B cell (primary cell): ENCODE measurements around the gene RFC2. TPM values are rescaled to one million over a fixed set of nuclear protein-coding genes. Genes with fewer than 3 reads are reported as not detected.

Experiments used
- ATAC-seq: fragments of 200-7000 bp; cut with Tn5 transposase; one replicate; pipeline ENCODE4 v1.10.0; 2021; ENCODE audit warnings: low read depth, mild to moderate bottlenecking, moderate number of reproducible peaks, moderate library complexity
- CTCF ChIA-PET: fragments of 350-600 bp; sonication (Branson Sonifier 250); formaldehyde crosslinking; loops from one replicate; lab custom pipeline; 2021; ENCODE audit warnings: antibody characterized with exemption, inconsistent platforms; lab: Charles Lee
- POLR2A ChIA-PET: fragments of 350-600 bp; sonication (Branson Sonifier 250); formaldehyde crosslinking; loops from one replicate; lab custom pipeline; 2021; ENCODE audit warnings: antibody characterized with exemption; lab: Charles Lee
- DNase-seq: peaks from one replicate; pipeline ENCODE4 v3.0.0; 2013
- H2AFZ ChIP-seq: 2 replicates; pipeline ENCODE4 v1.6.1; 2012; ENCODE audit warnings: mild to moderate bottlenecking, low read depth, low read length; ENCODE audit not compliant: insufficient read depth, poor library complexity, severe bottlenecking
- H3K27ac ChIP-seq, 2 donors: 1 replicate in 1 of 2; 2 replicates in 1 of 2; pipeline ENCODE4 v1.5.1; 2012 to 2013; ENCODE audit warnings: low read length in 2 of 2, mild to moderate bottlenecking in 2 of 2, moderate library complexity in 1 of 2
- H3K27me3 ChIP-seq, 4 experiments: fragments of 200-600 bp in 1 of 4; sonication (generic) in 1 of 4; replicated peaks in 1 of 4; 1 replicate in 2 of 4; 2 replicates in 2 of 4; pipeline versions ENCODE4 v1.6.1 to v1.7.0; 2013 to 2016; ENCODE audit warnings: low read length in 3 of 4, mild to moderate bottlenecking in 2 of 4, mixed read lengths in 1 of 4, moderate library complexity in 1 of 4; ENCODE audit not compliant: insufficient read depth in 4 of 4, control insufficient read depth in 3 of 4; ENCODE audit errors: control extremely low read depth in 1 of 4
- H3K36me3 ChIP-seq, 2 experiments: replicated peaks in 1 of 2; 1 replicate in 1 of 2; 2 replicates in 1 of 2; pipeline versions ENCODE4 v1.6.1 to v1.7.1; 2013; ENCODE audit warnings: low read length in 1 of 2; ENCODE audit not compliant: insufficient read depth in 2 of 2, control insufficient read depth in 1 of 2; ENCODE audit errors: control extremely low read depth in 1 of 2, extremely low read depth in 1 of 2
- H3K4me1 ChIP-seq, 2 donors: fragments of 200-600 bp in 1 of 2; sonication (generic) in 1 of 2; 1 replicate in 1 of 2; 2 replicates in 1 of 2; pipeline versions ENCODE4 v1.5.1 to v1.6.1; 2013 to 2017; ENCODE audit warnings: low read length in 2 of 2; ENCODE audit not compliant: control insufficient read depth in 2 of 2, insufficient read depth in 2 of 2
- H3K4me2 ChIP-seq: replicated peaks from 2 replicates; pipeline ENCODE3; 2012; ENCODE audit warnings: mild to moderate bottlenecking, low read depth, low read length; ENCODE audit not compliant: poor library complexity, severe bottlenecking
- H3K4me3 ChIP-seq, 5 experiments: fragments of 200-600 bp in 1 of 5; sonication (generic) in 1 of 5; 1 replicate in 3 of 5; 2 replicates in 2 of 5; pipeline versions ENCODE4 v1.5.1 to v1.7.0; 2011 to 2016; ENCODE audit warnings: low read length in 4 of 5, mild to moderate bottlenecking in 4 of 5, low read depth in 2 of 5, control low read depth in 1 of 5, moderate library complexity in 1 of 5; ENCODE audit not compliant: insufficient read depth in 1 of 5; ENCODE audit errors: control extremely low read depth in 1 of 5, extremely low read depth in 1 of 5
- H3K79me2 ChIP-seq: fragments of 200-600 bp; sonication (generic); one replicate; pipeline ENCODE4 v1.6.0; 2016; ENCODE audit warnings: low read length; ENCODE audit not compliant: control insufficient read depth, insufficient read depth
- H3K9ac ChIP-seq: fragments of 200-600 bp; sonication (generic); 2 replicates; pipeline ENCODE4 v1.6.1; 2017; ENCODE audit warnings: mild to moderate bottlenecking, low read length, moderate library complexity
- H3K9me3 ChIP-seq, 3 donors: one replicate each; pipeline versions ENCODE4 v1.6.1 to v1.7.1; 2013; ENCODE audit warnings: low read length in 2 of 3; ENCODE audit not compliant: control insufficient read depth in 2 of 3, insufficient read depth in 1 of 3; ENCODE audit errors: control extremely low read depth in 1 of 3
- H4K20me1 ChIP-seq: 2 replicates; pipeline ENCODE4 v1.6.0; 2012; ENCODE audit warnings: mild to moderate bottlenecking, low read length; ENCODE audit not compliant: insufficient read depth, control insufficient read depth, poor library complexity, severe bottlenecking
- H3K27ac Mint-ChIP-seq: one replicate; pipeline ENCODE4 v1.8.0; 2021; ENCODE audit warnings: mixed read lengths
- H3K27me3 Mint-ChIP-seq: one replicate; pipeline ENCODE4 v1.8.0; 2021; ENCODE audit warnings: mixed read lengths
- H3K4me1 Mint-ChIP-seq: one replicate; pipeline ENCODE4 v1.8.0; 2021; ENCODE audit warnings: mixed read lengths
- H3K4me3 Mint-ChIP-seq: one replicate; pipeline ENCODE4 v1.8.0; 2021; ENCODE audit warnings: mixed read lengths
- H3K9me3 Mint-ChIP-seq: one replicate; pipeline ENCODE4 v1.8.0; 2022; ENCODE audit warnings: mixed read lengths; ENCODE audit not compliant: insufficient read depth
- CTCF ChIP-seq: fragments of 200-600 bp; IDR thresholded peaks from one replicate; pipeline ENCODE4 v1.8.0; 2022; ENCODE audit warnings: antibody characterized with exemption, mild to moderate bottlenecking
- EZH2 ChIP-seq: IDR thresholded peaks from 2 replicates; pipeline ENCODE4 v1.6.1; 2012; ENCODE audit warnings: borderline replicate concordance, low read depth, mild to moderate bottlenecking, moderate library complexity, low read length; ENCODE audit not compliant: insufficient read depth, poor library complexity, severe bottlenecking
- WGBS: methylation state at CpG from one replicate; pipeline ENCODE4 v1.1.5; 2013; ENCODE audit warnings: missing lambda C conversion rate; ENCODE audit not compliant: insufficient coverage; 5-methylcytosine and 5-hydroxymethylcytosine counted together
- intact Hi-C: fragments of 100-400 bp; cut with micrococcal nuclease; formaldehyde crosslinking; loops from one replicate; pipeline ENCODE4 v1.10.0; 2022
- polyA plus RNA-seq: library from polyadenylated mRNA; depleted of rRNA; stranded (reverse); fragments of >200 nt; gene quantifications from 2 replicates; pipeline ENCODE4 v1.2.3, GENCODE V29; 2012
- total RNA-seq, 2 donors: library from RNA; stranded (reverse); fragments of 120-200 nt in 1 of 2; gene quantifications; 1 replicate in 1 of 2; 2 replicates in 1 of 2; pipeline versions ENCODE4 v1.2.3 to v1.2.4, GENCODE V29; 2013 to 2022

RFC2 gene
- total and polyA plus RNA-seq, 2 donors (not counting 1 experiment from before 2014, with no cell fraction given): 20.2 to 36.4 TPM

DNA sequence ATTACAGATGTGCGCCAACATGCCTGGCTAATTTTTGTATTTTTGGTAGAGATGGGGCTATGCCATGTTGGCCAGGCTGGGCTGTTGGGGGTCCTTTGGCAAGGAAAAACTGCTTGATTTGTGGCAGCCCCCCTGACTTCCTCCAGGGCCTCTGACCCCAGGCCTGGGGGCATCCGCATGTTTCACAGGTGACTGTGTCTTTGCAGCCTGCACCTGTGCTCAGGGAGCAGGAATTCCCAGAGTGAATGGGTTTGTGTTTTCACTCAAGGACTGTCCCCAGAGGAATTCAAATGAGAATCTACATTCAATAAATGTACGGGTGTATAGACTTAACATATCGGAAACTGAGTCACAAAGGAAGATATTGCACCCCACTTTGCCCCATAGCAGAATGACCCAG, 23.4 kb upstream of the RFC2 start:
- Histone ChIP-seq H3K9ac (no peak overlapping the region), H3K4me1 (peaks cover 8 to 31% of the 10 kb centered on the region in 2 donors), H3K79me2 (no peaks in the 10 kb centered on the region), H3K4me2 (no peak overlapping the region), H3K4me3 (no peak overlapping the region), H3K9me3 (no peaks in the 10 kb centered on the region), H3K27ac (no peak overlapping the region), H2AFZ (no peak overlapping the region), H3K36me3 (no peaks in the 10 kb centered on the region), H4K20me1 (no peaks in the 10 kb centered on the region), H3K27me3 (no peaks in the 10 kb centered on the region)
- intact Hi-C loops: no loop called here
- DNase-seq (no peak), ATAC-seq (no peak)
- Mint-ChIP-seq H3K9me3 (no peaks in the 10 kb centered on the region), H3K27ac (peak overlapping the region; percentile 10), H3K27me3 (no peaks in the 10 kb centered on the region), H3K4me1 (peaks cover 28% of the 10 kb centered on the region), H3K4me3 (no peak overlapping the region)
- ChIA-PET CTCF (interaction anchor here (0.7 kb wide), 1 partner anchor 71 kb away, joined by 4 read pairs; no protein-coding TSS in a partner anchor), POLR2A (interaction anchor here (0.7 kb wide), 1 partner anchor 38 kb away, joined by 8 read pairs; no protein-coding TSS in a partner anchor)
- TF ChIP-seq EZH2 (no peak), CTCF (no peak)
- WGBS: 89% methylated on average over 3 of the region's 4 CpGs

- intact Hi-C loops: no loop called here
- Mint-ChIP-seq H3K4me3 (no peak overlapping the region), H3K4me1 (peaks cover 41% of the 10 kb centered on the region), H3K27ac (peak overlapping the region; percentile 38), H3K9me3 (no peaks in the 10 kb centered on the region), H3K27me3 (no peaks in the 10 kb centered on the region)
- Histone ChIP-seq H3K9ac (no peak overlapping the region), H2AFZ (no peak overlapping the region), H3K27me3 (no peaks in the 10 kb centered on the region), H3K36me3 (no peaks in the 10 kb centered on the region), H3K27ac (no peak overlapping the region), H3K9me3 (no peaks in the 10 kb centered on the region), H3K4me1 (peaks cover 21 to 52% of the 10 kb centered on the region in 2 donors), H4K20me1 (no peaks in the 10 kb centered on the region), H3K79me2 (no peaks in the 10 kb centered on the region), H3K4me3 (no peak overlapping the region), H3K4me2 (no peak overlapping the region)
- ChIA-PET POLR2A (interaction anchor here (0.6 to 1.2 kb wide), 3 partner anchors 7 to 44 kb away, joined by 3 to 5 read pairs (median 4); no protein-coding TSS in a partner anchor), CTCF (interaction anchor here (0.7 to 2.8 kb wide), 8 partner anchors 10 to 250 kb away, joined by 3 to 17 read pairs (median 3); partner anchors contain the start of gene RFC2)
- no peak for ATAC-seq
- DNase-seq: no peak
- peak; percentile 42 for TF ChIP-seq CTCF
- no peak for TF ChIP-seq EZH2
- WGBS: 63% methylated on average over 6 of the region's 6 CpGs
Observed at GRCh38 chr7:74275401-74275881, 21.2 kb upstream of the RFC2 start.
